Lung microvascular endothelial cell (primary cell): Measurements from ENCODE around the gene TMEM52. TPM values are rescaled to one million over a fixed set of nuclear protein-coding genes. Genes with fewer than 3 reads are reported as not detected.
A peak's percentile ranks its signal among the peaks of the same experiment; 100 is the strongest.
"Not testable (repeated sequence)": the region's sequence is repeated elsewhere in the genome, so short reads cannot be mapped to it uniquely, and the experiment has no call there.

Experiments
- DNase-seq, 2 donors: peaks; one replicate each; pipeline versions ENCODE4 v3.0.0 to v3.0.0-alpha.2; 2010; ENCODE audit warnings: low read depth in 2 of 2
- total RNA-seq: library from RNA; depleted of rRNA; stranded (reverse); fragments of >200 nt; gene quantifications from 2 replicates; pipeline ENCODE4 v1.2.1, GENCODE V29; 2014

Gene TMEM52
- total RNA-seq, 1 donor from 2014 or later = 0.20 TPM

- no peak for DNase-seq
Measured at GRCh38 chr1:1894354-1895059, 24.6 kb downstream of the TMEM52 start.

GRCh38 chr1:1893997-1894353 is 25.1 kb downstream of the TMEM52 start:
- no peak for DNase-seq

- DNase-seq = no peak
Measured at GRCh38 chr1:1893291-1893985, 25.6 kb downstream of the TMEM52 start.

- DNase-seq = no peak
Measured at GRCh38 chr1:1892763-1893120, 26.3 kb downstream of the TMEM52 start.

GRCh38 chr1:1892079-1892762 is 26.9 kb downstream of the TMEM52 start:
- no peak for DNase-seq

GRCh38 chr1:1891349-1892078 is 27.6 kb downstream of the TMEM52 start:
- DNase-seq = peak; percentile 46 to 76

- DNase-seq = peak; percentile 90 to 95
Measured at GRCh38 chr1:1890506-1891348, 28.4 kb downstream of the TMEM52 start, which contains the start of gene GNB1. TSS of gene GNB1 (minus strand) at chr1:1891087. CDS start at chr1:1825453, 65,634 bp downstream.

- peak; percentile 60 to 62 for DNase-seq
Measured at GRCh38 chr1:1889847-1890505, 29.1 kb downstream of the TMEM52 start.

GRCh38 chr1:1889090-1889750 is 29.9 kb downstream of the TMEM52 start:
- DNase-seq = no peak

- not testable (repeated sequence) for DNase-seq
Measured at GRCh38 chr1:1883890-1884289, 35.2 kb downstream of the TMEM52 start.

GRCh38 chr1:1883092-1883873 is 35.8 kb downstream of the TMEM52 start:
- DNase-seq = no peak

- DNase-seq = no peak
Measured at GRCh38 chr1:1881727-1882126, 37.4 kb downstream of the TMEM52 start.

GRCh38 chr1:1880617-1881312 is 38.3 kb downstream of the TMEM52 start:
- DNase-seq = no peak

GRCh38 chr1:1879942-1880341 is 39.1 kb downstream of the TMEM52 start:
- DNase-seq = no peak

- no peak for DNase-seq
Measured at GRCh38 chr1:1877865-1878436, 41.1 kb downstream of the TMEM52 start.

GRCh38 chr1:1876335-1876930 is 42.6 kb downstream of the TMEM52 start:
- no peak for DNase-seq

- DNase-seq = no peak
Measured at GRCh38 chr1:1875932-1876331, 43.1 kb downstream of the TMEM52 start.

- no peak for DNase-seq
Measured at GRCh38 chr1:1874901-1875300, 44.2 kb downstream of the TMEM52 start.
